Ishikawa (cell line): ENCODE data around the gene ITCH.

Experiments used
- CEBPB ChIP-seq: IDR thresholded peaks from 2 replicates; pipeline ENCODE4 v1.6.1; 2012
- CREB1 ChIP-seq: IDR thresholded peaks from 2 replicates; pipeline ENCODE4 v1.6.1; 2012; ENCODE audit warnings: low read depth
- EGR1 ChIP-seq: IDR thresholded peaks from 2 replicates; pipeline ENCODE4 v1.6.1; 2012
- EP300 ChIP-seq: IDR thresholded peaks from 2 replicates; pipeline ENCODE4 v1.6.1; 2012; ENCODE audit warnings: borderline replicate concordance
- FOXM1 ChIP-seq: IDR thresholded peaks from 2 replicates; pipeline ENCODE4 v1.6.1; 2012; ENCODE audit warnings: low read depth, borderline replicate concordance
- MAX ChIP-seq: IDR thresholded peaks from 2 replicates; pipeline ENCODE4 v1.6.1; 2012
- NFIC ChIP-seq: IDR thresholded peaks from 2 replicates; pipeline ENCODE4 v1.6.1; 2012
- RAD21 ChIP-seq: IDR thresholded peaks from 2 replicates; pipeline ENCODE4 v1.6.1; 2012; ENCODE audit warnings: low read depth
- REST ChIP-seq: IDR thresholded peaks from 2 replicates; pipeline ENCODE4 v1.6.1; 2012; ENCODE audit warnings: low read depth, mild to moderate bottlenecking
- TAF1 ChIP-seq: IDR thresholded peaks from 2 replicates; pipeline ENCODE4 v1.6.1; 2012; ENCODE audit warnings: low read depth, mild to moderate bottlenecking
- TCF12 ChIP-seq: IDR thresholded peaks from 2 replicates; pipeline ENCODE4 v1.6.1; 2012; ENCODE audit warnings: low read depth
- TEAD4 ChIP-seq: IDR thresholded peaks from 2 replicates; pipeline ENCODE4 v1.6.1; 2012
- USF1 ChIP-seq: IDR thresholded peaks from 2 replicates; pipeline ENCODE4 v1.6.1; 2012
- YY1 ChIP-seq: IDR thresholded peaks from 2 replicates; pipeline ENCODE4 v1.6.1; 2012; ENCODE audit warnings: low read depth
- ZBTB7A ChIP-seq: IDR thresholded peaks from 2 replicates; pipeline ENCODE4 v1.6.1; 2012; ENCODE audit warnings: low read depth

Gene ITCH

GRCh38 chr20:34517114-34517505 lies 154.0 kb downstream of the ITCH start:
- TF ChIP-seq YY1 (no peak), TAF1 (no peak), REST (no peak), TEAD4 (no peak), RAD21 (no peak), FOXM1 (no peak), TCF12 (no peak), NFIC (no peak), EGR1 (no peak), CEBPB (no peak), ZBTB7A (no peak)

GRCh38 chr20:34522969-34523871 lies 160.1 kb downstream of the ITCH start:
- TF ChIP-seq CEBPB (no peak), RAD21 (peak; percentile 66)

GRCh38 chr20:34524426-34524825 lies 161.4 kb downstream of the ITCH start:
- TF ChIP-seq YY1 (no peak), EGR1 (no peak), TAF1 (no peak), CREB1 (no peak), NFIC (no peak), RAD21 (no peak)

- TF ChIP-seq FOXM1 (no peak), CREB1 (no peak), TEAD4 (no peak), NFIC (no peak), TCF12 (no peak), RAD21 (no peak), EGR1 (no peak), CEBPB (no peak), MAX (no peak), YY1 (no peak), USF1 (no peak), ZBTB7A (no peak), EP300 (no peak), TAF1 (no peak), REST (no peak)
These were observed 162.3 kb downstream of the ITCH start for GRCh38 chr20:34525342-34525708.

GRCh38 chr20:34525709-34526416 lies 162.8 kb downstream of the ITCH start:
- no peak for TF ChIP-seq TCF12
- TF ChIP-seq ZBTB7A, result no peak
- no peak for TF ChIP-seq MAX
- TF ChIP-seq TEAD4, result peak; percentile 57
- TF ChIP-seq CEBPB, result no peak
- TF ChIP-seq TAF1, result no peak
- TF ChIP-seq CREB1, result no peak
- TF ChIP-seq FOXM1, result no peak
- TF ChIP-seq EP300, result no peak
- TF ChIP-seq NFIC, result peak; percentile 64; the same call in 1 of the 2 replicates

GRCh38 chr20:34526466-34526865 lies 163.4 kb downstream of the ITCH start:
- no peak for TF ChIP-seq FOXM1
- no peak for TF ChIP-seq RAD21
- no peak for TF ChIP-seq ZBTB7A
- TF ChIP-seq EGR1, result no peak
- no peak for TF ChIP-seq TAF1
- no peak for TF ChIP-seq REST
